Body of pancreas (tissue), 4 donors: ENCODE data around the gene RALB. TPM values are rescaled to one million over a fixed set of nuclear protein-coding genes. Genes with fewer than 3 reads are reported as not detected.

Experiments used
- ATAC-seq: fragments of 150-250 bp; one replicate; pipeline ENCODE4 v1.9.1; 2016
- DNase-seq, 4 donors: peaks; one replicate each; pipeline ENCODE4 v3.0.0-alpha.2; 2019
- H3K27ac ChIP-seq, 4 donors: fragments of 200-600 bp; sonication (generic); 1 replicate in 3 of 4; 2 replicates in 1 of 4; pipeline versions ENCODE4 v1.5.1 to v1.6.1; 2016 to 2019; ENCODE audit warnings: mild to moderate bottlenecking in 1 of 4, mixed read lengths in 1 of 4, moderate library complexity in 1 of 4
- H3K27me3 ChIP-seq, 2 donors: fragments of 200-600 bp; sonication (generic); one replicate each; pipeline ENCODE4 v1.6.0; 2016; ENCODE audit warnings: mild to moderate bottlenecking in 1 of 2
- H3K36me3 ChIP-seq, 2 donors: fragments of 200-600 bp; sonication (generic); replicated peaks in 1 of 2; 2 replicates each; pipeline ENCODE4 v1.5.1; 2016; ENCODE audit warnings: low read depth in 2 of 2; ENCODE audit not compliant: insufficient read depth in 1 of 2
- H3K4me1 ChIP-seq: fragments of 200-600 bp; sonication (generic); one replicate; pipeline ENCODE4 v1.6.0; 2016
- H3K4me3 ChIP-seq, 2 donors: fragments of 200-600 bp; sonication (generic); 1 replicate in 1 of 2; 2 replicates in 1 of 2; pipeline ENCODE4 v1.5.1; 2016 to 2019
- H3K9me3 ChIP-seq, 3 donors: fragments of 200-600 bp; sonication (generic); 1 replicate in 2 of 3; 2 replicates in 1 of 3; pipeline ENCODE4 v1.5.1; 2016
- CTCF ChIP-seq, 7 experiments: fragments of 450-650 bp in 4 of 7; fragments of 200-600 bp in 3 of 7; sonication (generic) in 3 of 7; IDR thresholded peaks; one replicate each; pipeline ENCODE4 v1.5.1; 2016 to 2019; ENCODE audit warnings: antibody characterized with exemption in 7 of 7
- POLR2A ChIP-seq, 3 donors: fragments of 450-650 bp; IDR thresholded peaks; one replicate each; pipeline ENCODE4 v1.6.1; 2016; ENCODE audit warnings: antibody characterized with exemption in 3 of 3, mild to moderate bottlenecking in 2 of 3
- WGBS, 2 donors: methylation state at CpG; one replicate each; pipeline ENCODE4 v1.1.5; 2017; 5-methylcytosine and 5-hydroxymethylcytosine counted together
- intact Hi-C: fragments of 100-400 bp; cut with DNase I; formaldehyde crosslinking; loops from one replicate; pipeline ENCODE4 v1.15.1; 2023
- total RNA-seq, 2 donors: library from RNA; depleted of rRNA; stranded (reverse); fragments of >200 nt; gene quantifications; one replicate each; pipeline ENCODE4 v1.1.0, GENCODE V29; 2016

Gene RALB
- total RNA-seq: 10 to 100 TPM; 17.8 to 21.3 TPM

GRCh38 chr2:120252225-120253020, at the start of gene RALB:
Gene RALB (plus strand): TSS chr2:120252852. CDS start chr2:120278665, 25,813 bp downstream.
- intact Hi-C loops: no loop called here
- 1% methylated on average over 40 to 54 of the region's 71 CpGs for WGBS, 2 donors
- peak within 1 kb of the TSS; percentile 79 to 92 (median 86) for H3K27ac ChIP-seq
- no peaks in the 10 kb centered on the region for H3K27me3 ChIP-seq
- peak; percentile 99 to 100 (median 99) for DNase-seq
- H3K36me3 ChIP-seq: no peaks in the 10 kb centered on the region
- peak within 1 kb of the TSS; percentile 59 to 64 for H3K4me3 ChIP-seq
- H3K4me1 ChIP-seq: peaks cover 13% of the 10 kb centered on the region
- no peaks in the 10 kb centered on the region for H3K9me3 ChIP-seq
- ATAC-seq: peak; percentile 97
- TF ChIP-seq CTCF (IDR thresholded peaks at IDR 0.05) (no peak), POLR2A (IDR thresholded peaks at IDR 0.05) (peak; percentile 32 to 77 (median 75))

DNA sequence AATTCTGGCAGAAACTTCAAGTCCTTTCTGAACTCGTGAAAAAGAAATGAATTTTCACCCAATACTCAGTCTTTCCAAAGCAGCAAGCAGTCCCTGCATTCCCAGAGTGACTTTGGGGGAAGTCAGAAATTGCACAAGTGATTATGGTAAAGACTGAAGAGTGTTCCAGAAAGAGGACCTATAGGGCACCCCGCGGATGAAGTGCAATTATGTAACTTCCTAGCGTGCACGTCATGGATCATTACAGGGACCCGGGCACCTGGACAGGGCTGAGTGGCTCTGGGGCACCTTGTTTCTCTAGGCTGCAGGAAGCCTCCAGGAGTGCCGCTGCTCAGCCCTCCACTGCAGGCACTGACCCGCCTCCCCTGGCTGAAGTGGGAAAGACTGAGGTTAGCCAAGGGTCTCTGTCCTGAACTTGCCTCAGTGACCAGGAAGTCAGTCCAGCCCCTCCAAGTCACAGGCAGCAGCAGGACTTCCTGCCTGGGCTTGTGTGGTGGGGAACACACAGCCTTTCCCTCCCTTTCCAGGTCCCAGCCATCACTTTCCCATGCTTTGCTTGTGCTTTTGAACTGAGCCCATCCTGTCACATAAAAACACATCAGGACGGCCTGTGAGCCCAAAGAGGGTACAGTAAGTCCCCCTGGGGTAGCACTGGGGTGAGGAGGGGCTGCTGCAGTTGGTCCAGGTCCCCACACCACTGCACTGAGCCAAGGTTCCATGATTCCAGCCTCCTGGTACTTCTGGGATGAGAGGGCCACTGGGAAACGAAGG, 49.2 kb upstream of the RALB start:
- Histone ChIP-seq H3K27ac (no peak overlapping the region), H3K36me3 (no peaks in the 10 kb centered on the region), H3K27me3 (no peaks in the 10 kb centered on the region), H3K4me1 (no peaks in the 10 kb centered on the region), H3K4me3 (no peak overlapping the region), H3K9me3 (no peaks in the 10 kb centered on the region)
- TF ChIP-seq CTCF (IDR thresholded peaks at IDR 0.05) (no peak), POLR2A (IDR thresholded peaks at IDR 0.05) (no peak)
- intact Hi-C loops: no loop called here
- WGBS, 2 donors: 52 to 55% methylated on average over 8 to 10 of the region's 10 CpGs
- peak in 1 of 4 donors; percentile 22 for DNase-seq
- no peak for ATAC-seq

DNA sequence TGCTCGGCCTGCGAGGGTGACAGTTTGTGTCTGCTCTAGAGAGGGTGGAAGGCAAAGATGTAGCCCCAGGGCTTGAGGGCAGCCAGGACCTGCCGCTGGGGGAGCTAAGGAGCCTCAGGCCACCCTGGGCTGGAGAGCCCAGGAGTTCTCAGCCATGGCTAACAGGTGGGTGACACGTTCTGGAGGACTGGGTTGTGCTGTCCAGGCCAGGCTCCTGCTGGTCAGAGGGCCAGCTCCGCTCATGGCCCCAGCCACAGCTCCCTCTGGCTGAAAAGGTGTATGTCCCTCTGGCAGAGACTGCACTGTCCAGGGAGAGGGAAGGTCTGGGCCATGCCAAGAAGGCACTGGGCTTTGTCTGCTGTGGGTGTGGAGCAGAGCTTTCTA, 48.6 kb upstream of the RALB start:
- DNase-seq: no peak
- 77 to 88% methylated on average over 3 to 5 of the region's 5 CpGs for WGBS, 2 donors
- Histone ChIP-seq H3K4me3 (no peak overlapping the region), H3K27ac (no peak overlapping the region), H3K36me3 (no peaks in the 10 kb centered on the region), H3K4me1 (no peaks in the 10 kb centered on the region), H3K27me3 (no peaks in the 10 kb centered on the region), H3K9me3 (no peaks in the 10 kb centered on the region)
- ATAC-seq: no peak
- intact Hi-C loops: no loop called here
- no peak for TF ChIP-seq POLR2A (IDR thresholded peaks at IDR 0.05)
- TF ChIP-seq CTCF (IDR thresholded peaks at IDR 0.05): no peak

DNA sequence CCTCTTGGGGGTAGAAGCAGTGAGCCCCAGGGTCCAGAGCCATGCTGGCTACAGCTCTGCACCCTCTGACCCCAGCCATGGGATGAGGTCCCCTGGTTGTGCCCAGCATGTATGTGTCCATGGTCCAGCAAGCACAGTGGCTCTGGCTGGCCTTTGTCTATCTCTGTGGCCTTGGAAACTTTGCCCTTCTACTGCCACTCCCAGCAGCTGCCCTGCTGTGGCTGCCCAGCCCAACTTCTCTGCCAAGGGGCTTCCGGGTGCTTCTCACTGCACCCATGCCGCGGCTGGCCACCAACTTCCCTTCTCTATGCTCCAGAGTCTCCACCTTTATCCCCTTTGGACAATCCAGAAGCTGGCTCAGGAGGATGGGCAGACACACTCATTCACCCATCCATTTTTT, 48.2 kb upstream of the RALB start:
- WGBS, 2 donors: 62 to 63% methylated on average over 3 of the region's 3 CpGs
- H3K36me3 ChIP-seq: no peaks in the 10 kb centered on the region
- ATAC-seq: no peak
- no peak for DNase-seq
- no peaks in the 10 kb centered on the region for H3K4me1 ChIP-seq
- H3K27me3 ChIP-seq: no peaks in the 10 kb centered on the region
- H3K4me3 ChIP-seq: no peak overlapping the region
- no peaks in the 10 kb centered on the region for H3K9me3 ChIP-seq
- intact Hi-C loops: no loop called here
- TF ChIP-seq CTCF (IDR thresholded peaks at IDR 0.05): no peak
- H3K27ac ChIP-seq: no peak overlapping the region
